Urinary bladder (tissue), 4 donors: ENCODE data around the gene TRPV4. TPM values are rescaled to one million over a fixed set of nuclear protein-coding genes. Genes with fewer than 3 reads are reported as not detected.

Experiments
- DNase-seq: peaks from one replicate; pipeline ENCODE4 v3.0.0-alpha.2; 2015; ENCODE audit errors: extremely low spot score
- H3K27ac ChIP-seq: one replicate; pipeline ENCODE4 v1.5.1; 2013; ENCODE audit warnings: low read depth, mild to moderate bottlenecking, moderate library complexity
- H3K36me3 ChIP-seq: one replicate; pipeline ENCODE4 v1.6.1; 2013; ENCODE audit warnings: mild to moderate bottlenecking, moderate library complexity; ENCODE audit not compliant: insufficient read depth
- H3K4me1 ChIP-seq: one replicate; pipeline ENCODE4 v1.6.1; 2013; ENCODE audit warnings: mild to moderate bottlenecking, moderate library complexity; ENCODE audit not compliant: insufficient read depth
- H3K4me3 ChIP-seq: one replicate; pipeline ENCODE4 v1.5.1; 2013; ENCODE audit warnings: low read depth, low read length
- WGBS: extraction: QIAGEN DNeasy Blood & Tissue Kit; methylation state at CpG from one replicate; pipeline ENCODE4 v1.1.7; 2013; 5-methylcytosine and 5-hydroxymethylcytosine counted together
- polyA plus RNA-seq: library from polyadenylated mRNA; stranded (reverse); fragments of 200-250 nt; gene quantifications from one replicate; pipeline ENCODE4 v1.2.3, GENCODE V29; 2013
- total RNA-seq: library from RNA; depleted of rRNA; stranded (reverse); fragments of >200 nt; gene quantifications from one replicate; pipeline ENCODE4 v1.2.3, GENCODE V29; 2014
- donor health status: healthy with polysubstance abuse.
- donor health status: healthy.

Gene TRPV4
- total and polyA plus RNA-seq, 2 donors, result 0.90 to 1.2 TPM

- Histone ChIP-seq H3K4me3 (no peak overlapping the region), H3K4me1 (no peaks in the 10 kb centered on the region), H3K36me3 (no peaks in the 10 kb centered on the region), H3K27ac (no peak overlapping the region)
- DNase-seq, result no peak
- WGBS, result 96% methylated on average over 38 of the region's 38 CpGs
These were observed 64.1 kb downstream of the TRPV4 start for GRCh38 chr12:109768901-109769670.

GRCh38 chr12:109767991-109768900 is 65.0 kb downstream of the TRPV4 start:
- Histone ChIP-seq H3K36me3 (no peaks in the 10 kb centered on the region), H3K4me1 (no peaks in the 10 kb centered on the region), H3K4me3 (no peak overlapping the region), H3K27ac (no peak overlapping the region)
- 97% methylated on average over 54 of the region's 54 CpGs for WGBS
- no peak for DNase-seq

GRCh38 chr12:109767456-109767855 is 65.7 kb downstream of the TRPV4 start:
- H3K36me3 ChIP-seq, result no peaks in the 10 kb centered on the region
- no peaks in the 10 kb centered on the region for H3K4me1 ChIP-seq
- 96% methylated on average over 4 of the region's 4 CpGs for WGBS
- no peak for DNase-seq
- H3K4me3 ChIP-seq, result no peak overlapping the region
- no peak overlapping the region for H3K27ac ChIP-seq

- 83% methylated on average over 12 of the region's 12 CpGs for WGBS
- DNase-seq, result no peak
- Histone ChIP-seq H3K4me3 (no peak overlapping the region), H3K36me3 (no peaks in the 10 kb centered on the region), H3K4me1 (no peaks in the 10 kb centered on the region), H3K27ac (no peak overlapping the region)
These were observed 66.9 kb downstream of the TRPV4 start for GRCh38 chr12:109766251-109766778.

- WGBS, result 91% methylated on average over 6 of the region's 6 CpGs
- H3K4me1 ChIP-seq, result no peaks in the 10 kb centered on the region
These were observed 67.8 kb downstream of the TRPV4 start for GRCh38 chr12:109765446-109765810.

GRCh38 chr12:109764776-109765445 is 68.3 kb downstream of the TRPV4 start:
- no peak overlapping the region for H3K27ac ChIP-seq
- WGBS, result 81% methylated on average over 18 of the region's 18 CpGs
- H3K4me1 ChIP-seq, result no peaks in the 10 kb centered on the region
- H3K4me3 ChIP-seq, result no peak overlapping the region
- H3K36me3 ChIP-seq, result no peaks in the 10 kb centered on the region
- no peak for DNase-seq

More at GRCh38 chr12:109765446-109765810, 67.8 kb downstream of the TRPV4 start:
- Histone ChIP-seq H3K27ac (no peak overlapping the region), H3K4me3 (no peak overlapping the region), H3K36me3 (no peaks in the 10 kb centered on the region)
- DNase-seq, result no peak

GRCh38 chr12:109764123-109764522 is 69.1 kb downstream of the TRPV4 start:
- no peak overlapping the region for H3K27ac ChIP-seq
- H3K4me3 ChIP-seq, result no peak overlapping the region
- DNase-seq, result no peak
- no peaks in the 10 kb centered on the region for H3K4me1 ChIP-seq
- 91% methylated on average over 3 of the region's 3 CpGs for WGBS
- no peaks in the 10 kb centered on the region for H3K36me3 ChIP-seq

- H3K27ac ChIP-seq, result no peak overlapping the region
- WGBS, result 82% methylated on average over 3 of the region's 3 CpGs
- no peaks in the 10 kb centered on the region for H3K4me1 ChIP-seq
- H3K4me3 ChIP-seq, result no peak overlapping the region
- H3K36me3 ChIP-seq, result no peaks in the 10 kb centered on the region
- DNase-seq, result no peak
These were observed 69.9 kb downstream of the TRPV4 start for GRCh38 chr12:109763201-109763841.

- 70% methylated on average over 2 of the region's 2 CpGs for WGBS
These were observed 70.5 kb downstream of the TRPV4 start for GRCh38 chr12:109762673-109763191.

GRCh38 chr12:109762071-109762672 is 71.0 kb downstream of the TRPV4 start:
- 90% methylated on average over 12 of the region's 12 CpGs for WGBS
- Histone ChIP-seq H3K36me3 (no peaks in the 10 kb centered on the region), H3K4me3 (no peak overlapping the region), H3K27ac (no peak overlapping the region), H3K4me1 (no peaks in the 10 kb centered on the region)
- DNase-seq, result no peak

More at GRCh38 chr12:109762673-109763191, 70.5 kb downstream of the TRPV4 start:
- H3K4me1 ChIP-seq, result no peaks in the 10 kb centered on the region
- no peak overlapping the region for H3K27ac ChIP-seq
- no peak for DNase-seq
- no peak overlapping the region for H3K4me3 ChIP-seq
- no peaks in the 10 kb centered on the region for H3K36me3 ChIP-seq

GRCh38 chr12:109760930-109761921 is 72.0 kb downstream of the TRPV4 start:
- H3K27ac ChIP-seq, result no peak overlapping the region
- H3K4me1 ChIP-seq, result no peaks in the 10 kb centered on the region
- H3K36me3 ChIP-seq, result no peaks in the 10 kb centered on the region
- H3K4me3 ChIP-seq, result no peak overlapping the region
- WGBS, result 72% methylated on average over 16 of the region's 16 CpGs
- DNase-seq, result no peak
